ENCODE measurements around the gene EMSY.

- TF ChIP-seq CTCF (IDR thresholded peaks at IDR 0.05), result no peak
- no peak for TF ChIP-seq POLR2A (IDR thresholded peaks at IDR 0.05)
- no peak for TF ChIP-seq POLR2AphosphoS5 (IDR thresholded peaks at IDR 0.05)
Observed at GRCh38 chr11:76554767-76555166, 109.9 kb downstream of the EMSY start.

Measured in prostate gland (tissue), 2 donors.